Left renal pelvis (tissue), 4 donors: ENCODE data around the gene ITGB1BP2. TPM values are rescaled to one million over a fixed set of nuclear protein-coding genes. Genes with fewer than 3 reads are reported as not detected.
"Not testable (repeated sequence)": the region's sequence is repeated elsewhere in the genome, so short reads cannot be mapped to it uniquely, and the experiment has no call there.

Experiments used
- DNase-seq, 4 donors: peaks; one replicate each; pipeline ENCODE4 v3.0.0-alpha.2; 2013; ENCODE audit warnings: low read depth in 4 of 4, low spot score in 3 of 4
- polyA plus RNA-seq, 4 donors: library from polyadenylated mRNA; unstranded; fragments of 120-200 nt; gene quantifications; one replicate each; pipeline ENCODE4 v1.2.1, GENCODE V29; 2013; ENCODE audit not compliant: insufficient read length in 4 of 4

Gene ITGB1BP2
- polyA plus RNA-seq, 4 donors, result 0.75 to 3.3 (median 1.1) TPM

DNA sequence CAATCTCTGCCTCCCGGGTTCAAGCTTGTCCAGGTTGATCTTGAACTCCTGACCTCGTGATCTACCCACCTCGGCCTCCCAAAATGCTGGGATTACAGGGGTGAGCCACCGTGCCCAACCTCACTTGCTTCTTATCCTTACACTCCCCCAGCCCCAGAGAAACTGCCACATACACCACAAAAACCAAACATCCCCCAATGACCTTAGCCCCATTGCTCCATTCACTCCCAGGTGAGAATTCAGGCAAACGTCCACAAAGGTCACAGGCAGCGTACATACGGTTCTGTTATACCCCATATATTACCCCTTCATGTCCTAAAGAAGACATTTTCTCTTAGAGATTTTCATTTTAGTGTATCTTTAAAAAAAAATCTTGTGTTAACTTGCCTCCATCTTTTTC, 1.1 kb upstream of the ITGB1BP2 start:
- DNase-seq, result not testable (repeated sequence)

DNA sequence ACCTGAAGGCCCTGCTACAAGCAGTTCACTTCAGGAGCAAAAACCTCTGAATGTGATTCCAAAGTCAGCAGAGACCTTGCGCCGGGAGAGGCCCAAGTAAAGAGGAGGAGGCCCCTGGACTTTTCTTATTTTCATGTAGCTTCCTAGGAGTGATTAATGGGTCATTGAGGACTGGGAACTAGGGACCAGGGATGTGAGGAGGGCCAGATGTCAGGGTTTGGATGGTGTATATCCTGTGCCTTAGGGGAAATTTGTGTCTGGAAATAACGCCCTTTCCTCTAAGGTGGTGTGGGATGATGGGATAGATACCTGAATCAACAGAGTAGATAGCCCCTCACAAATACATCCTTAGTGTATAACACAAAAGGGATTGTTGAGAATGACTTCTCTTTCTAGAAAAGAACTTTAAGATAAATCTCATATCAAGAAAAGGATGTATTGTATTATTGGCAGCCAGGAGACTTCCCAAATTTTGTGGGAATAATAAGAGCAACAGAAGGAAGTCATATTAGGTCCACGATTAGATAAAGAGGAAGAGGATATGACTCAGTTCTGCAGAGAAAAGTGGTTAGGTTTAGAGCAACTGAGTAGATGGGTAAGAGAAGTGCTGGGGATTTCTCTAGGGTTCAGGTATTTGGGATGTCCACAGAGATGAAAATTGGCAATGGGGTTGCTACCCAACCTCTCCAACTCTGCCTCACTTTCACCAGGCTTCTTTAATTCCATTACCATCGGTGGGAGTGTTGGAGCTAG, 1.1 kb downstream of the ITGB1BP2 start:
- DNase-seq, result no peak

DNA sequence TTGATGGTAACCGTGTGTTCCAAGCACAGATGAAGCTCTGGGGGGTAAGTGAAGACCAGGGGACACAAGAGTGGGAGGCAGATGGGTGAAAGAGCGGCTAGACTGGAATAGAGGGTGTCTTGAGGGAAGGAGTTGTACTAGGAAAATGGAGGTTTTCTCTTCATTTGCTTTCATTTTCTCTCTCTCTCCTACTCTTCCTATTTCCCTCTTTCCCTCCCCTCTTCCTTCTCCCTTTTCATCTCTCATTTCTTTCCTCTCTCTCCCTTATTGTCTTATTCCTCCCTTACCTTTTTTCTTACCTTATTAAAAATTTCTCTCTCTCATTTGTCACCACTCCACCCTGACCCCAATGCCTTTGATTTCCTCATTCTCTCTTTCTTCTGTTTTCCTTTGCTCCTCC, 3.0 kb downstream of the ITGB1BP2 start:
- no peak for DNase-seq

DNA sequence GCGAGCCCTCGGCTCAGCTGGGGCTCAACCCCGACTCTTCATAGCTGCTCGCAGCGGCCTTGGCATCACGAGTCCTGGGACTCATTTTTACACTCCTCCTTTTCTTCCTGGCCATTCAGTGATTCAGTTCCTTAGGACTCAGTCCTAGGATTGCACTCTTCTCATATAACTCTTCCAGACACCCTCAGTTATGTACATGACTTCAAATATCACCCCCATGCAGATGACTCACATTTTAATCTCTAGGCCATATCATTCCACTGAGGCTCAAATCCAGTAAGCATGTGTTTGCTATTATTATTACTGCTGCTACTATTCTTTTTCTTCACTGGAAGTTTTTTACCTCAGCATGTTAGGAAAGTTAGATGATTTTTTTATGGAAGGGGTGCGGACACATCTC, 14.4 kb downstream of the ITGB1BP2 start:
- DNase-seq, result no peak

DNA sequence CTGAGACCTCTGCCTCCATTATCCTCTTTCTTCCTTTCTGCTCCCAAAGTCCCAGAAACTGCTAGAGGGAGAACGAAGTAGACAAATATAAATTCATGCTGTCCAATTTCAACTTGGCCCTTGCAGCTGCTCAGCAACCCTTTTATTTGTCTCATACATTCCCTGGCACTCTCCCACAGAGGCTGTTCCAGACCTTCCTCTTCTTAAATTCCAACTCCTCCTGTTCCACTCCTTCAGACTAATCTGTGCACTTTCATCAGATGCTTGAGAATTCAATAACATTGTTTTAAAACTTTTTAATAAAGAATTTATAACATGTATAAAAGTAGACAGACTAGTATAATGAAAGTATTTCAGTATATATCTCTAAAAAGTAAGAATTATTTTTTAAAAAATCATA, 15.4 kb downstream of the ITGB1BP2 start:
- not testable (repeated sequence) for DNase-seq

DNA sequence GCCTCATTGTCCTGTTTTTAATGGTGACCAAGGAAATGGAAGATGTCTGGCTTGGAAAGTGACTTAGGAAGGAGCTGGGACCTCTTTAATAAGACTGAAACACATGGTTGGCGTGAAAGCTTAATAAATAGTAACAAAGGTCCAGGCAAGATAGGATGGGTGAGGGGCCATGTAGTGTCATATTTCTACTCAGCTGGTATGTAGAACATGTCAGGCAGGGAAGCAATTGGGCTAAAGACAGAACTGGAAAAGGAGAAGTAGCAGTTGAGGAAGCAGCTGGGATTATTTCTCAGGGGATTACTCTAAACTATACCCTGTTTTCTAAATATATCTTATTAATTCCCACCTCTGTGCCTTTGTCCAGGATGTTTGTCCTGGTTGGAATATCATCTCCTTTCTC, 18.6 kb downstream of the ITGB1BP2 start:
- DNase-seq, result no peak

DNA sequence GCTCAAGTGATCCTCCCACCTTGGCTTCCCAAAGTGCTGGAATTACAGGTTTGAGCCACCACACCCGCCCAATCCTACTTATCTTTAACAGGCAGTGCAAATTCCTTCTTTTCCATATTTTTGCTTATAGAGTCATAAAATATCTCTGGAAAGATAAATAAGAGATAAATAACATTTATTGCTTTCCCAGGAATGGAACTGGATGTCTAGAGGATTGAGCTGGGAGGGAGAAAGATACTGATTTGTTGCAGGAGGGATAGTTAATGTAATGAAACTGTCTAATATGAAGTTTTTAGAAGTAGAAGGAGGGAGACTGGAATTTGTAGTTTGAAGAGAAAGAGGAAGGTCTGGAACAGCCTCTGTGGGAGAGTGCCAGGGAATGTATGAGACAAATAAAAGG, 20.2 kb downstream of the ITGB1BP2 start:
- no peak for DNase-seq

DNA sequence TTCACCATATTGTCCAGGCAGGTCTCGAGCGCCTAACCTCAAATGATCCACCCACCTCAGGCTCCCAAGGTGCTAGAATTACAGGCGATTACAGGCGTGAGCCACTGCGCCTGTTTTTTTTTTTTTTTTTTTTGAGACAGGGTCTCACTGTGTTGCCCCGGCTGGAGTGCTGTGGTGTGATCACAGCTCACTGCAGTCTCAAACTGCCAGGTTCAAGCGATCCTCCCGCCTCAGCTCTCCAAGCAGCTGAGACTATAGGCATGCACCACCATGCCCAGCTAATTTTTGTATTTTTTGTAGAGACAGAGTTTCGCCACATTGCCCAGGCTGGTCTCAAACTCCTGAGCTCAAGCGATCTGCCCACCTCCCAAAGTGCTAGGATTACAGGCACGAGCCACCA, 22.9 kb downstream of the ITGB1BP2 start:
- DNase-seq, result not testable (repeated sequence)

DNA sequence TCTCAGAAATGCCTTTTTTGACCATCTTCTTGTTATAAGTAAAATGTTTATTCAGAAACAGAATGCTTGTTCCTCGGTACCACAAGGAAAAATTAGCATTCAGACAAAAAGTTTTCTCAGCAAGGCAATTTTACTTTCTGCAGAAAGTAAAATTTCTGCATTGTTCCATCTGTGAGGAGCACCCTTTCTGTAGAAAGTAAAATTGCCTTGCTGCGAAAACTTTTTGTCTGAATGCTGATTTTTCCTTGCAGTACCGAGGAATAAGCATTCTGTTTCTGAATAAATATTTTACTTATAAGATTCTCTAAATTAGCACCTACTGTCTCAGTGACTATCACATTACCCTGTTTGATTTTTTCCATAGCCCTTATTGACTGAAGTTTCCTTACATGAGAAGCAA, 24.8 kb downstream of the ITGB1BP2 start:
- no peak for DNase-seq

DNA sequence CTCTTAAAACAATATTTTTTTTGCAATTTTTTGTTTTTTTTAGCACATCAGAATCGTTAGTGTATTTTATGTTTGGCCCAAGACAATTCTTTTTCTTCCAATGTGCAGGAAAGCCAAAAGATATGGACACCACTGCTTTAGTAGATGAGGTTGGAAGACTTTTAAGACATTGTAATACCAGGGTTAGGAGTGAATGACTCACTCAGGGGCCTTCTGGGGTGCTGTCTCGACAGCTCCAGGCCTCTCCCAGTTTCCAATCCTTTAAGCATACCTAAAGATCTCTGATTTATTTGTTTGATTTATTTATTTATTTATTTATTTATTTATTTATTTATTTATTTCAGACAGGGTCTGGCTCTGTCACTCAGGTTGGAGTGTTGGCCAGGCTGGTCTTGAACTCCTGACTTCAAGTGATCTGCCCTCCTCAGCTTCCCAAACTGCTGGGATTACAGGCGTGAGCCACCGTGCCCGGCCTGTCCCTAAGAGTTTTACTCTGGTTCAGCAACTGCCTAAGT, 47.7 kb downstream of the ITGB1BP2 start:
- not testable (repeated sequence) for DNase-seq

DNA sequence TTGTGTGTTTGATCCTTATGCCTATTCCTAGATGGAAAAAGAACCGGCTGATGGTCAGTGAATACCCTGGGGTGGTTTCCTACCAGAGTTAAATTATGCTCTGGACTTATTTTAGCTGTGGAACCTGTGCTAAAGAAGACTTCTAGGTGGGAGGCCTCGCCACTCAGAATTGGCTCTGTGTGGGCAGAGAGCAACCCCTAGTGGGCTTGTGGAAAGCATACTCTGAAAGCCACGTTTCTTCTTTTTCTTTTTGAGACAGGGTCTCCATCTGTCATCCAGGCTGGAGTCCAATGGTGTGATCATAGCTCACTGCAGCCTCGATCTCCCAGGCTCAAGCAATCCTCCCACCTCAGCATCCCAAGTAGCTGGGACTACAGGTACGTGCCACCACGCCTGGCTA, 48.3 kb downstream of the ITGB1BP2 start:
- DNase-seq, result not testable (repeated sequence)

DNA sequence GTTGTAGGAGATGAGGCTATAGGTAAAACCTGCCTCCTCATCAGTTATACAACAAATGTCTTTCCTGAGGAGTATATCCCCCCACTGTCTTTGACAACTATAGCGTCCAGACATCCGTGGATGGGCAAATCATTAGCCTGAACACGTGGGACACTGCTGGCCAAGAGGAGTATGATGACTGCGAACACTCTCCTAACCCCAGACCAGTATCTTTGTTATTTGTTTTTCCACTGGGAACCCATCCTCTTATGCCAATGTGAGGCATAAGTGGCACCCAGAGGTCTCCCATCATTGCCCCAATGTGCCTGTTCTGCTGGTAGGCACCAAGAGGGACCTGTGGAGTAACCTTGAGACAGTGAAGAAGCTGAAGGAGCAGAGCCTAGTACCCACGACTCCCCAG, 50.9 kb downstream of the ITGB1BP2 start:
- DNase-seq, result not testable (repeated sequence)

Other genes starting within 250 kb of the ITGB1BP2 start
- 10 to 100 TPM; 36.6 to 54.4 (median 51.8) TPM for gene SNX12, start 233.4 kb upstream of the ITGB1BP2 start, polyA plus RNA-seq
- 10 to 100 TPM; 18.9 to 25.2 (median 22.4) TPM for gene FOXO4, start 205.9 kb upstream of the ITGB1BP2 start, polyA plus RNA-seq
- under 1 TPM in 2 of 4 donors, not detected in 2; 0.20 to 0.37 TPM for gene CXorf65, start 195.0 kb upstream of the ITGB1BP2 start, polyA plus RNA-seq
- gene IL2RG, start 190.2 kb upstream of the ITGB1BP2 start, polyA plus RNA-seq, result 1 to 10 TPM in 3 of 4 donors, under 1 TPM in 1; 0.93 to 3.9 (median 1.2) TPM
- gene MED12, start 183.2 kb upstream of the ITGB1BP2 start, polyA plus RNA-seq, result 10 to 100 TPM; 35.9 to 59.1 (median 41.0) TPM
- gene NLGN3, start 156.9 kb upstream of the ITGB1BP2 start, polyA plus RNA-seq, result 10 to 100 TPM in 1 of 4 donors, 1 to 10 TPM in 3; 4.4 to 14.2 (median 5.7) TPM
- gene GJB1, start 78.5 kb upstream of the ITGB1BP2 start, polyA plus RNA-seq, result 10 to 100 TPM in 3 of 4 donors, under 1 TPM in 1; 0.96 to 47.7 (median 37.3) TPM
- gene ZMYM3, start 47.6 kb upstream of the ITGB1BP2 start, polyA plus RNA-seq, result 10 to 100 TPM; 50.3 to 64.5 (median 57.9) TPM
- 100 to 1,000 TPM; 466 to 632 (median 584) TPM for gene NONO, start 18.1 kb upstream of the ITGB1BP2 start, polyA plus RNA-seq
- gene TAF1, start 64.6 kb downstream of the ITGB1BP2 start, polyA plus RNA-seq, result 10 to 100 TPM; 33.2 to 41.8 (median 38.2) TPM
- 100 to 1,000 TPM; 182 to 280 (median 204) TPM for gene OGT, start 231.4 kb downstream of the ITGB1BP2 start, polyA plus RNA-seq